Gastrocnemius medialis (tissue), 4 donors: ENCODE results near the gene R3HDM1.

Experiments used
- POLR2A ChIP-seq, 2 donors: fragments of 450-650 bp; IDR thresholded peaks; one replicate each; pipeline ENCODE4 v1.6.1; 2017; ENCODE audit warnings: antibody characterized with exemption in 2 of 2, mild to moderate bottlenecking in 2 of 2, moderate library complexity in 2 of 2
- TF ChIP-seq, protein P1 (sequence below), 5 experiments: fragments of 450-650 bp in 3 of 5; fragments of 200-600 bp in 2 of 5; sonication (generic) in 2 of 5; IDR thresholded peaks in 4 of 5; conservative IDR thresholded peaks in 1 of 5; 1 replicate in 4 of 5; 2 replicates in 1 of 5; pipeline ENCODE4 v1.5.1; 2016 to 2019; ENCODE audit warnings: antibody characterized with exemption in 5 of 5, mild to moderate bottlenecking in 3 of 5, moderate library complexity in 3 of 5

DNA sequence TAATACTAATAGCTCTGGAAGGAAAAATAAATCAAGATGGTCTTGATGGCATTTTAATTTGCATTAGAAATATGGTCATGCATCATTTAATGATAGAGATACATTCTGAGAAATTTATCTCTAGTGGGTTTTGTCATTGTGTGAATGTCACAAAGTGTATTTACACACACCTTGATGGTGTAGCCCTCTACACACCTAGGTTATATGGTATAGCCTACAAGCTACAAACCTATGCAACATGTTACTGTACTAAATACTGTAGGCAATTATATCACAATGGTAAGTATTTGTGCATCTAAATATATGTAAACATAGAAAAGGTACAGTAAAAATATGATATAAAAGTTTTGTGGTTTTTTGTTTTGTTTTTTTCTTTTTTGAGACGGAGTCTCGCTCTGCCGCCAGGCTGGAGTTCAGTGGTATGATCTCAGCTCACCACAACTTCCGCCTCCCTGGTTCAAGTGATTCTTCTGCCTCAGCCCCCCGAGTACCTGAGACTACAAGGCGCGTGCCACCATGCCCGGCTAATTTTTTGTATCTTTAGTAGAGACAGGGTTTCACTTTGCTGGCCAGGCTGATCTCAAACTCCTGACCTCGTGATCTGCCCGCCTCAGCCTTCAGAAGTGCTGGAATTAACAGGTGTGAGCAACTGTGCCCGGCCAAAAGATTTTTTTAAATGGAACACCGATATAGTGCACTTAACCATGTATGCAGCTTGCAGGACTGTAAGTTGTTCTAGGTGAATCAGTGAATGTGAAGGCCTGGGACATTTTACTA, 126.7 kb downstream of the R3HDM1 start:
- TF ChIP-seq, protein P1, sequence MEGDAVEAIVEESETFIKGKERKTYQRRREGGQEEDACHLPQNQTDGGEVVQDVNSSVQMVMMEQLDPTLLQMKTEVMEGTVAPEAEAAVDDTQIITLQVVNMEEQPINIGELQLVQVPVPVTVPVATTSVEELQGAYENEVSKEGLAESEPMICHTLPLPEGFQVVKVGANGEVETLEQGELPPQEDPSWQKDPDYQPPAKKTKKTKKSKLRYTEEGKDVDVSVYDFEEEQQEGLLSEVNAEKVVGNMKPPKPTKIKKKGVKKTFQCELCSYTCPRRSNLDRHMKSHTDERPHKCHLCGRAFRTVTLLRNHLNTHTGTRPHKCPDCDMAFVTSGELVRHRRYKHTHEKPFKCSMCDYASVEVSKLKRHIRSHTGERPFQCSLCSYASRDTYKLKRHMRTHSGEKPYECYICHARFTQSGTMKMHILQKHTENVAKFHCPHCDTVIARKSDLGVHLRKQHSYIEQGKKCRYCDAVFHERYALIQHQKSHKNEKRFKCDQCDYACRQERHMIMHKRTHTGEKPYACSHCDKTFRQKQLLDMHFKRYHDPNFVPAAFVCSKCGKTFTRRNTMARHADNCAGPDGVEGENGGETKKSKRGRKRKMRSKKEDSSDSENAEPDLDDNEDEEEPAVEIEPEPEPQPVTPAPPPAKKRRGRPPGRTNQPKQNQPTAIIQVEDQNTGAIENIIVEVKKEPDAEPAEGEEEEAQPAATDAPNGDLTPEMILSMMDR (IDR thresholded peaks at IDR 0.05 in 4 of 5, conservative IDR thresholded peaks at IDR 0.05 in 1 of 5): no peak
- TF ChIP-seq POLR2A (IDR thresholded peaks at IDR 0.05): no peak
